K562 (cell line): ENCODE data around the gene HOXB3. TPM values are rescaled to one million over a fixed set of nuclear protein-coding genes. Genes with fewer than 3 reads are reported as not detected.
A peak's percentile ranks its signal among the peaks of the same experiment; 100 is the strongest.

ENCODE experiments used
- ARID1B ChIP-seq: fragments of 450-650 bp; IDR thresholded peaks from 2 replicates; pipeline ENCODE4 v1.6.1; 2016; ENCODE audit warnings: antibody characterized with exemption, mild to moderate bottlenecking, inconsistent platforms
- CBFB ChIP-seq: sonication (generic); formaldehyde crosslinking; IDR thresholded peaks from 2 replicates; pipeline ENCODE4 v1.4.0; 2020; ENCODE audit warnings: mild to moderate bottlenecking, missing genetic modification reagents
- CREBBP ChIP-seq: IDR thresholded peaks from one replicate; pipeline ENCODE4 v1.6.1; 2012; ENCODE audit warnings: low read depth, mild to moderate bottlenecking, control low read depth, inconsistent platforms, low read length
- POLR3A ChIP-seq: IDR thresholded peaks from 2 replicates; pipeline ENCODE4 v1.6.1; 2011; ENCODE audit warnings: borderline replicate concordance, mild to moderate bottlenecking, moderate library complexity; ENCODE audit not compliant: insufficient read length, insufficient read depth; ENCODE audit errors: extremely low read depth
- RHOXF2B ChIP-seq: fragments of 250-450 bp; sonication (Bioruptor Pico); conservative IDR thresholded peaks from 2 replicates; pipeline ENCODE4 v1.5.1; 2021
- SMARCE1 ChIP-seq: fragments of 450-650 bp; IDR thresholded peaks from 2 replicates; pipeline ENCODE4 v1.7.1; 2016; ENCODE audit warnings: mild to moderate bottlenecking
- ZFP1 ChIP-seq: fragments of 450-650 bp; formaldehyde crosslinking; IDR thresholded peaks from 2 replicates; pipeline ENCODE4 v1.4.0; 2020; ENCODE audit warnings: mild to moderate bottlenecking, mixed read lengths
- ZFP36 ChIP-seq: fragments of 150-350 bp; IDR thresholded peaks from 2 replicates; pipeline ENCODE4 v1.6.1; 2018; ENCODE audit warnings: low read length, low read depth; ENCODE audit not compliant: partially characterized antibody
- ZNF707 ChIP-seq: fragments of 250-450 bp; sonication (Bioruptor Pico); conservative IDR thresholded peaks from 2 replicates; pipeline ENCODE4 v1.8.0; 2022; ENCODE audit warnings: inconsistent platforms, mild to moderate bottlenecking, moderate library complexity
- ZZZ3 ChIP-seq: fragments of 450-650 bp; IDR thresholded peaks from 2 replicates; pipeline ENCODE4 v1.6.1; 2016; ENCODE audit warnings: antibody characterized with exemption, mild to moderate bottlenecking, moderate library complexity
- polyA plus RNA-seq, 8 experiments: library from polyadenylated mRNA; depleted of rRNA in 4 of 8; stranded (reverse) in 5 of 8; unstranded in 3 of 8; fragments of >200 nt; fragmentation: Nextera tagmentation in 2 of 8; fragmentation: Illumina TruSeq in 1 of 8; extraction: Ambion mirVana in 2 of 8; extraction: Trizol in 1 of 8; gene quantifications; 2 replicates each; pipeline versions ENCODE4 v1.2.1 to v1.2.3, GENCODE V29; 2011 to 2014; ENCODE audit warnings: inconsistent platforms in 1 of 8, missing spikeins in 1 of 8
- total RNA-seq, 7 experiments: library from RNA; depleted of rRNA in 6 of 7; stranded (reverse); fragments of >200 nt in 6 of 7; fragmentation: Illumina TruSeq in 2 of 7; extraction: Trizol in 2 of 7; gene quantifications; 2 replicates each; pipeline versions ENCODE4 v1.2.1 to v1.2.3, GENCODE V29; 2011 to 2021; ENCODE audit warnings: low replicate concordance in 1 of 7
- TF ChIP-seq, protein P1 (sequence below): fragments of 450-650 bp; conservative IDR thresholded peaks from 2 replicates; pipeline ENCODE4 v1.6.1; 2016; ENCODE audit warnings: missing genetic modification characterization, low read depth, mild to moderate bottlenecking, control low read depth, missing compliant biosample characterization
- TF ChIP-seq, protein P2 (sequence below): fragments of 450-650 bp; formaldehyde crosslinking; conservative IDR thresholded peaks from 2 replicates; pipeline ENCODE4 v1.4.0; 2022; ENCODE audit warnings: mild to moderate bottlenecking, missing genetic modification characterization
- TF ChIP-seq, protein P3 (sequence below): sonication (generic); formaldehyde crosslinking; IDR thresholded peaks from 2 replicates; pipeline ENCODE4 v1.8.0; 2023; ENCODE audit warnings: missing genetic modification reagents, mild to moderate bottlenecking, borderline replicate concordance
- TF ChIP-seq, protein P4 (sequence below): sonication (generic); formaldehyde crosslinking; IDR thresholded peaks from 2 replicates; pipeline ENCODE4 v1.8.1; 2022; ENCODE audit warnings: missing genetic modification reagents
- TF ChIP-seq, protein P5 (sequence below): fragments of 450-650 bp; conservative IDR thresholded peaks from 2 replicates; pipeline ENCODE4 v1.6.1; 2016; ENCODE audit warnings: missing genetic modification characterization, low read depth, mild to moderate bottlenecking, missing compliant biosample characterization, moderate library complexity

The HOXB3 gene
- total and polyA plus RNA-seq, 9 of the 15 experiments (the other 6 are each of a cell fraction or from before 2014, with no cell fraction given) = 2.4 to 41.3 (median 20.2) TPM

DNA sequence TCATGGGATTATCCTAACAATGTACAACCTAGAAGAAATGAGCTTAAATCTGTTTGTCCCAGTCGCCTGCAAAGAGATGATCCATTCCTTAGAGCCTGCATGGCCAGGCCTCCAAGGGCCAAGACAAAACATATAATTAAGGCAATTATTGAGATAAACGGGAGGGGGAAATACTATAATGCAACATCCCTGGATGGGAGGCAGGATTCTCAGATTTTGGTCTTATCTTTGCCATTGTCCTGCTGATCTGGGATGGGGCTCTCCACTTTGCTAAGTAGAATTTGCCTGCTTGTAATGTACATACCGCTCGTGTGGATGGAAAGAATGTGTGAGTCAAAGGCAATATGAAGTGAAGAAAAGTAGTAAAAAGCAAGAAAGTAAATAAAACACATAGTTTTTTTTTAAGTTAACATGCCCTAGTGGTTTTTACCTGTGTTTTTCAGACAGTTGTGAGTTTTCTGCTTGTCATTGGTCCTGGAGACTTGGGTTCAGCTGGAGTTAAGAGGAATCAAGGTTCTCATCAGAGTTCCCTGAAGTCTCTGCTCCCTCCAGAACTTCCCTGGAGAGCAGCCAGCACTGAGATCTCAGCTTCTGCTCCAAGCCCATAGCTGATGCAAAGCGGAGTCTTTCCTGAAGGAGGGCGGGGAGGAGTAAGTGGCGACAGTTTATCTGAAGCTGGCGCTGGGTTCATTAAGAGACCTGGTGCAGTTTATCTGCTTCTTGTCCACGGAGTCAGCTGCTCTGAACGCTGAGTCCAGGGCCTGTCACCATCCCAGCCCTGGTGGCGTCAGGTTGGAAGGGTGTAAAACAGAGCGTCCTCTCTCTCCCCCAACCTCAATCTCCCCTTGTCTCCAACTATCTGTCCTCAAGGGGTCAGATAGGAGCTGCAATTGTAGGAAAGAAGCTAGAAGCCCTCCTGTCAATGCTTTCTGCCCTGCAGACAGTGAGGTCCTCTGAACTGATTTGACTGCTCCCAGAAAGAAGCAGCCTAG is 89.3 kb downstream of the HOXB3 start (continued):
- TF ChIP-seq ZFP1 (no peak), CREBBP (no peak), ZZZ3 (no peak), ZNF707 (CRISPR knock-in tag) (no peak), ARID1B (peak; percentile 54; the same call in 1 of the 2 replicates), SMARCE1 (no peak), RHOXF2B (CRISPR knock-in tag) (no peak), CBFB (no peak), POLR3A (no peak), ZFP36 (no peak)
- TF ChIP-seq, protein P1, sequence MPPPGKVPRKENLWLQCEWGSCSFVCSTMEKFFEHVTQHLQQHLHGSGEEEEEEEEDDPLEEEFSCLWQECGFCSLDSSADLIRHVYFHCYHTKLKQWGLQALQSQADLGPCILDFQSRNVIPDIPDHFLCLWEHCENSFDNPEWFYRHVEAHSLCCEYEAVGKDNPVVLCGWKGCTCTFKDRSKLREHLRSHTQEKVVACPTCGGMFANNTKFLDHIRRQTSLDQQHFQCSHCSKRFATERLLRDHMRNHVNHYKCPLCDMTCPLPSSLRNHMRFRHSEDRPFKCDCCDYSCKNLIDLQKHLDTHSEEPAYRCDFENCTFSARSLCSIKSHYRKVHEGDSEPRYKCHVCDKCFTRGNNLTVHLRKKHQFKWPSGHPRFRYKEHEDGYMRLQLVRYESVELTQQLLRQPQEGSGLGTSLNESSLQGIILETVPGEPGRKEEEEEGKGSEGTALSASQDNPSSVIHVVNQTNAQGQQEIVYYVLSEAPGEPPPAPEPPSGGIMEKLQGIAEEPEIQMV (tag) = no peak
- TF ChIP-seq, protein P2, sequence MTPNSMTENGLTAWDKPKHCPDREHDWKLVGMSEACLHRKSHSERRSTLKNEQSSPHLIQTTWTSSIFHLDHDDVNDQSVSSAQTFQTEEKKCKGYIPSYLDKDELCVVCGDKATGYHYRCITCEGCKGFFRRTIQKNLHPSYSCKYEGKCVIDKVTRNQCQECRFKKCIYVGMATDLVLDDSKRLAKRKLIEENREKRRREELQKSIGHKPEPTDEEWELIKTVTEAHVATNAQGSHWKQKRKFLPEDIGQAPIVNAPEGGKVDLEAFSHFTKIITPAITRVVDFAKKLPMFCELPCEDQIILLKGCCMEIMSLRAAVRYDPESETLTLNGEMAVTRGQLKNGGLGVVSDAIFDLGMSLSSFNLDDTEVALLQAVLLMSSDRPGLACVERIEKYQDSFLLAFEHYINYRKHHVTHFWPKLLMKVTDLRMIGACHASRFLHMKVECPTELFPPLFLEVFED (CRISPR knock-in tag) = no peak
- TF ChIP-seq, protein P3, sequence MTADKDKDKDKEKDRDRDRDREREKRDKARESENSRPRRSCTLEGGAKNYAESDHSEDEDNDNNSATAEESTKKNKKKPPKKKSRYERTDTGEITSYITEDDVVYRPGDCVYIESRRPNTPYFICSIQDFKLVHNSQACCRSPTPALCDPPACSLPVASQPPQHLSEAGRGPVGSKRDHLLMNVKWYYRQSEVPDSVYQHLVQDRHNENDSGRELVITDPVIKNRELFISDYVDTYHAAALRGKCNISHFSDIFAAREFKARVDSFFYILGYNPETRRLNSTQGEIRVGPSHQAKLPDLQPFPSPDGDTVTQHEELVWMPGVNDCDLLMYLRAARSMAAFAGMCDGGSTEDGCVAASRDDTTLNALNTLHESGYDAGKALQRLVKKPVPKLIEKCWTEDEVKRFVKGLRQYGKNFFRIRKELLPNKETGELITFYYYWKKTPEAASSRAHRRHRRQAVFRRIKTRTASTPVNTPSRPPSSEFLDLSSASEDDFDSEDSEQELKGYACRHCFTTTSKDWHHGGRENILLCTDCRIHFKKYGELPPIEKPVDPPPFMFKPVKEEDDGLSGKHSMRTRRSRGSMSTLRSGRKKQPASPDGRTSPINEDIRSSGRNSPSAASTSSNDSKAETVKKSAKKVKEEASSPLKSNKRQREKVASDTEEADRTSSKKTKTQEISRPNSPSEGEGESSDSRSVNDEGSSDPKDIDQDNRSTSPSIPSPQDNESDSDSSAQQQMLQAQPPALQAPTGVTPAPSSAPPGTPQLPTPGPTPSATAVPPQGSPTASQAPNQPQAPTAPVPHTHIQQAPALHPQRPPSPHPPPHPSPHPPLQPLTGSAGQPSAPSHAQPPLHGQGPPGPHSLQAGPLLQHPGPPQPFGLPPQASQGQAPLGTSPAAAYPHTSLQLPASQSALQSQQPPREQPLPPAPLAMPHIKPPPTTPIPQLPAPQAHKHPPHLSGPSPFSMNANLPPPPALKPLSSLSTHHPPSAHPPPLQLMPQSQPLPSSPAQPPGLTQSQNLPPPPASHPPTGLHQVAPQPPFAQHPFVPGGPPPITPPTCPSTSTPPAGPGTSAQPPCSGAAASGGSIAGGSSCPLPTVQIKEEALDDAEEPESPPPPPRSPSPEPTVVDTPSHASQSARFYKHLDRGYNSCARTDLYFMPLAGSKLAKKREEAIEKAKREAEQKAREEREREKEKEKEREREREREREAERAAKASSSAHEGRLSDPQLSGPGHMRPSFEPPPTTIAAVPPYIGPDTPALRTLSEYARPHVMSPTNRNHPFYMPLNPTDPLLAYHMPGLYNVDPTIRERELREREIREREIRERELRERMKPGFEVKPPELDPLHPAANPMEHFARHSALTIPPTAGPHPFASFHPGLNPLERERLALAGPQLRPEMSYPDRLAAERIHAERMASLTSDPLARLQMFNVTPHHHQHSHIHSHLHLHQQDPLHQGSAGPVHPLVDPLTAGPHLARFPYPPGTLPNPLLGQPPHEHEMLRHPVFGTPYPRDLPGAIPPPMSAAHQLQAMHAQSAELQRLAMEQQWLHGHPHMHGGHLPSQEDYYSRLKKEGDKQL (CRISPR knock-in tag) = no peak
- TF ChIP-seq, protein P4, sequence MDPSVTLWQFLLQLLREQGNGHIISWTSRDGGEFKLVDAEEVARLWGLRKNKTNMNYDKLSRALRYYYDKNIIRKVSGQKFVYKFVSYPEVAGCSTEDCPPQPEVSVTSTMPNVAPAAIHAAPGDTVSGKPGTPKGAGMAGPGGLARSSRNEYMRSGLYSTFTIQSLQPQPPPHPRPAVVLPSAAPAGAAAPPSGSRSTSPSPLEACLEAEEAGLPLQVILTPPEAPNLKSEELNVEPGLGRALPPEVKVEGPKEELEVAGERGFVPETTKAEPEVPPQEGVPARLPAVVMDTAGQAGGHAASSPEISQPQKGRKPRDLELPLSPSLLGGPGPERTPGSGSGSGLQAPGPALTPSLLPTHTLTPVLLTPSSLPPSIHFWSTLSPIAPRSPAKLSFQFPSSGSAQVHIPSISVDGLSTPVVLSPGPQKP = no peak
- TF ChIP-seq, protein P5, sequence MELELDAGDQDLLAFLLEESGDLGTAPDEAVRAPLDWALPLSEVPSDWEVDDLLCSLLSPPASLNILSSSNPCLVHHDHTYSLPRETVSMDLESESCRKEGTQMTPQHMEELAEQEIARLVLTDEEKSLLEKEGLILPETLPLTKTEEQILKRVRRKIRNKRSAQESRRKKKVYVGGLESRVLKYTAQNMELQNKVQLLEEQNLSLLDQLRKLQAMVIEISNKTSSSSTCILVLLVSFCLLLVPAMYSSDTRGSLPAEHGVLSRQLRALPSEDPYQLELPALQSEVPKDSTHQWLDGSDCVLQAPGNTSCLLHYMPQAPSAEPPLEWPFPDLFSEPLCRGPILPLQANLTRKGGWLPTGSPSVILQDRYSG (tag) = no peak
